22Rv1 (cell line): Measurements from ENCODE around the gene CYGB.

Experiments used
- CTCF ChIP-seq: fragments of 450-650 bp; IDR thresholded peaks from 2 replicates; pipeline ENCODE4 v1.5.1; 2017; ENCODE audit warnings: mild to moderate bottlenecking
- ZFX ChIP-seq: fragments of 450-650 bp; IDR thresholded peaks from 2 replicates; pipeline ENCODE4 v1.6.1; 2017; ENCODE audit warnings: antibody characterized with exemption, borderline replicate concordance

DNA sequence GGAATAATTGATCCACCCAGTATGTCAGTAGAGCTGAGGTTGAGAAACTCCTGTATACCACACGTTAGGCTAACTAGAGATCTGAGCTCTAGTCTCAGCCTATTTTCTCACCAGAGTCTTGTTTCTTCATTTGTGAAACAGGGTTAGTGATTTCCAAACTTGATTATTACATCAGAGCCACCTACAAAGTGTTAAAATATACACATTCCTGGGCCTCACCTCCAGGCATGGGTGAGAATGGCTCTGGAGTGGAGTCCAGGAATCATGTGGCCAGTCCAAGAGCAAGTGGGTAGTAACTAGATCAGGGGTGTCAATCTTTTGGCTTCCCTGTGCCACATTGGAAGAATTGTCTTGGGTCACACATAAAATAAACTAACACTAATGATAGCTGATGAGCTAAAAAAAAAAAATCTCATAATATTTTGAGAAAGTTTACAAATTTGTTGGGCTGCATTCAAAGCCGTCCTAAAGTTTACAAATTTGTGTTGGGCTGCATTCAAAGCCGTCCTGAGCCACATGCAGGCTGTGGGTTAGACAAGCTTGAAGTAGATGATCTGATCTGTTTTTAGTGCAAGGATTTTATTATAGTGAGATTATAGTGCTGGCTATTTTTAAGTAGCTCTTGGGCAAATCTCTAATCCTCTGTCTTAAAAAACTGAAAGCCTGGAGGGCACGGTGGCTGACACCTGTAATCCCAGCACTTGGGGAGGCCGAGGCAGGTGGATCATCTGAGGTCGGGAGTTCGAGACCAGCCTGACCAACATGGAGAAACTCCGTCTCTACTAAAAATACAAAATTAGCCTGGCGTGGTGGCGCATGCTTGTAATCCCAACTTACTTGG is 22.7 kb upstream of the CYGB start:
- TF ChIP-seq CTCF (no peak), ZFX (no peak)
